ENCODE data around the gene COX19.
A peak's percentile ranks its signal among the peaks of the same experiment; 100 is the strongest.
"Not testable (repeated sequence)": the region's sequence is repeated elsewhere in the genome, so short reads cannot be mapped to it uniquely, and the experiment has no call there.

COX19 gene

GRCh38 chr7:1010226-1010625 lies 34.9 kb upstream of the COX19 start:
- no peak for DNase-seq (ENCODE audit: low read depth)

- DNase-seq (ENCODE audit: low read depth), result no peak
Measured at GRCh38 chr7:1009747-1010146, 34.4 kb upstream of the COX19 start.

GRCh38 chr7:1008733-1009363 lies 33.5 kb upstream of the COX19 start:
- no peak for DNase-seq (ENCODE audit: low read depth)

DNA sequence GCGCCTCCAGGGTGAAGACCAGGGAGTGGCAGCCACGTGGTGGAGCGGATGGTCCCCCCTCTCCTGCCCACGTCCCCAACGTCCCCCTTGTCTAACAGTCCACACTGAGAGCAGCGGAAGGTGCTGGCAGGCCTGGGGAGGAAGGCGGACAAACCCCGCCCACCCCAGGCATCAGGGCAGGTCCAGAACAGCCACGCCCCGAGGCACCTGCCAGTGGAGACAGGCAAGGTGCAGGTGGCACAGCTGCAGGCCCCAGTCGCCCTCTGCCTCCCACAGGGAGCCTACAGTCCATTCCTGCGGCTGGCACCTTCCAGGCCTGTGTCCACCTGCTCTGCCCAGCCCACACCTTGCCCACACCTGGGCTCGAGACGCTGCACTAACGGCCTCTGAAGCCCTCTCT lies 32.6 kb upstream of the COX19 start:
- no peak for DNase-seq (ENCODE audit: low read depth)

GRCh38 chr7:1005303-1005702 lies 30.0 kb upstream of the COX19 start:
- DNase-seq (ENCODE audit: low read depth), result no peak

DNA sequence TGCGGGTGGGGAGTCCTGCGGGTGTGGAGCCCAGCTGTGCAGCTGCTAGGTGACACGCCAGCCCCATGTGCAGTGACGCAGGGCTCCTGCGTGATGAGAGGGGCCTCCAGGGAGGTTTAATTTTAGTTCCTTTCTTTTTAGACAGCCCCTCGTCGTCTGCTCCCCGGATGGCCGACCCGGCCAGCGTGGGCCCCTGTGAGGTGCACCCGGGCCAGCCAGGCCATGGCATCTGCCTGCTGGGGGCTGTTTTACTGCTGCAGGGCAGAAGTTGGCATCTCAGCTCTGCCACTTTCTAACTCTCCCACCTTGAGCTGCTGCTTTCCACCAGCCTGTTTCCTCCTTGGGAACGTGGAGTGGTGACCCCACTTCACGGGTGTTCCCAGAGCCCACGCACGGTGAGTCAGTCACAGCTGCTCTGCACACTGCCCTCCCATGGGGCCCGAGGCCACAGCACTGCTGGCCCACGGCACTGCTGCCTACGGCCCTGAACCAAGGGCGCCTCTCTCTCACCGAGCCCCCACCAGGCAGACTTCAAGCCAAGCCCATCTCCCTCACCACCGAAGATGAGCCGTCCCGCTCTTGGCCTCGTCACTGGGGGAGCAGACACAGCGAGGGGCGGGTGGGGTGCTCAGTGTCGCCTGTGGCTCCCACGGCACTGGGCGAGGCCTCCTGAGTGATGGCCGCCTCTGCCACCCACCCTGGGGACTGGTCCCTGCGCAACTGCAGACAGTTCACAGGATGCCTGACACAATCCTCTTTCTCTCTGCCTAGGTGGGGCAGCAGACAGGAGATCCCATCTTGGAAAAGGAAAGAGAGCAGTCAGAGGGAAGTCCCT lies 28.9 kb upstream of the COX19 start:
- DNase-seq (ENCODE audit: low read depth), result no peak

DNA sequence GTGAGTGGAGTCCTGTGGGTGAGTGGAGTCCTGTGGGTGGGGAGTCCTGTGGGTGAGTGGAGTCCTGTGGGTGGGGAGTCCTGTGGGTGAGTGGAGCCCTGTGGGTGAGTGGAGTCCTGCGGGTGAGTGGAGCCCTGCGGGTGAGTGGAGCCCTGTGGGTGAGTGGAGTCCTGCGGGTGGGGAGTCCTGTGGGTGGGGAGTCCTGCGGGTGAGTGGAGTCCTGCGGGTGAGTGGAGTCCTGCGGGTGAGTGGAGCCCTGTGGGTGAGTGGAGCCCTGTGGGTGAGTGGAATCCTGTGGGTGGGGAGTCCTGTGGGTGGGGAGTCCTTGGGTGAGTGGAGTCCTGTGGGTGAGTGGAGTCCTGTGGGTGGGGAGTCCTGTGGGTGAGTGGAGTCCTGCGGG lies 27.1 kb upstream of the COX19 start:
- not testable (repeated sequence) for DNase-seq (ENCODE audit: low read depth)

DNA sequence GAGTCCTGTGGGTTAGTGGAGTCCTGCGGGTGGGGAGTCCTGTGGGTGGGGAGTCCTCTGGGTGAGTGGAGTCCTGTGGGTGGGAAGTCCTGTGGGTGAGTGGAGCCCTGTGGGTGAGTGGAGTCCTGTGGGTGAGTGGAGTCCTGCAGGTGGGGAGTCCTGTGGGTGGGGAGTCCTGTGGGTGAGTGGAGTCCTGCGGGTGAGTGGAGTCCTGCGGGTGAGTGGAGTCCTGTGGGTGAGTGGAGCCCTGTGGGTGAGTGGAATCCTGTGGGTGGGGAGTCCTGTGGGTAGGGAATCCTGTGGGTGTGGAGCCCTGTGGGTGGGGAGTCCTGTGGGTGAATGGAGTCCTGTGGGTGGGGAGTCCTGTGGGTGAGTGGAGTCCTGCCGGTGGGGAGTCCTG lies 26.7 kb upstream of the COX19 start:
- DNase-seq (ENCODE audit: low read depth), result not testable (repeated sequence)

DNA sequence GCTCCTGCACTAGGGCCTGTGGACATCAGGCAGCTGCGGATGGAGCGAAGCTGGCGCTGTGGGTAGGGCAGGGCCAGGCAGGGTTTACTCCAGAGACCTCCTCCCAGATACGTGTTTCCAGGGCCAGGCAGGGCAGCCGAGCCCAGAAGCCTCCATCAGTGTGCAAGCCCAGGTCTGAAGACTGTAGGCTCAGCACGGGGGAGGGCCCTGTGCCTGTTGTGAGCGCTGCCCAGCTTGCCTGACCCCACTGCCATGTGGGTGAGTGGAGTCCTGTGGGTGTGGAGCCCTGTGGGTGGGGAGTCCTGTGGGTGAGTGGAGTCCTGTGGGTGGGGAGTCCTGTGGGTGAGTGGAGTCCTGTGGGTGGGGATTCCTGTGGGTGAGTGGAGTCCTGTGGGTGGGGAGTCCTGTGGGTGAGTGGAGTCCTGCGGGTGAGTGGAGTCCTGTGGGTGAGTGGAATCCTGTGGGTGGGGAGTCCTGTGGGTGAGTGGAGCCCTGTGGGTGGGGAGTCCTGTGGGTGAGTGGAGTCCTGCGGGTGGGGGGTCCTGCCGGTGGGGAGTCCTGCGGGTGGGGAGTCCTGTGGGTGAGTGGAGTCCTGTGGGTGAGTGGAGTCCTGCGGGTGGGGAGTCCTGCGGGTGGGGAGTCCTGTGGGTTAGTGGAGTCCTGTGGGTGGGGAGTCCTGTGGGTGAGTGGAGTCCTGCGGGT lies 25.9 kb upstream of the COX19 start:
- DNase-seq (ENCODE audit: low read depth), result not testable (repeated sequence)

- DNase-seq (ENCODE audit: low read depth), result no peak
Measured at GRCh38 chr7:999941-1000935, 24.9 kb upstream of the COX19 start.

DNA sequence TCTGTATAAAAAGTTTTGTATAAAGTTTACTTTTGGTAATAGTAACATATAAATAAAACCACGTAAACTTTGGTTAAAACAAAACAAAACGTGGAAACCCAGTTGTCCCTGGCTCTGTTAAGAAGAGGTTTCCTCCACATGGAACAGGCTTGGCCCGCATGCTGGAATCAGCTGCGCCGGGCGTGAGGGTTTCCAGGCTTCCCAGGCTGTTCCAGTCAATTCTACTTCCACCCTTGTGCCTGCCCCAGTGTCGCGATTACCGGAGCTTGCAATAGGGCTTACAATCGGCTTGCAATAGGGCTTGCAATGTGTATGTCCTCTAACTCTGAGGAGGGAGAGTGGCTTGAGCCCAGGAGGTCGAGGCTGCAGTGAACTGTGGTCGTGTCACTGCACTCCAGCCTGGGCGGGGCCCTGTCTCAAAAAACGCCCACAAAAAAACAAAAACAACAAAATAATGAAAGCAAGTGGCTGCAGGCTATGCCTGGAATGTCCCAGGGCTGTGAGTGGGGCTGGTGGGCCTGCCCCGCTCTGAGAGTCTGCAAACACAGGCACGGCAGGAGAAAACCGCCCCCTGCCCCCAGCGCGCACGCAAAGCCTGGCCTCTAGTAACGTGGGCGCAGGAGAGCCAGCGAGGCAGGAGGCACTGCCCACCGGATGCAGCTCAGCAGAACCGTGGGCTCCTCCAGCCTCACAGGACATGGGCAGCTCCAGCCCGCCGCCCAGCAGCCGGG lies 24.0 kb upstream of the COX19 start:
- no peak for DNase-seq (ENCODE audit: low read depth)

- no peak for DNase-seq (ENCODE audit: low read depth)
Measured at GRCh38 chr7:997404-998395, 22.4 kb upstream of the COX19 start.

DNA sequence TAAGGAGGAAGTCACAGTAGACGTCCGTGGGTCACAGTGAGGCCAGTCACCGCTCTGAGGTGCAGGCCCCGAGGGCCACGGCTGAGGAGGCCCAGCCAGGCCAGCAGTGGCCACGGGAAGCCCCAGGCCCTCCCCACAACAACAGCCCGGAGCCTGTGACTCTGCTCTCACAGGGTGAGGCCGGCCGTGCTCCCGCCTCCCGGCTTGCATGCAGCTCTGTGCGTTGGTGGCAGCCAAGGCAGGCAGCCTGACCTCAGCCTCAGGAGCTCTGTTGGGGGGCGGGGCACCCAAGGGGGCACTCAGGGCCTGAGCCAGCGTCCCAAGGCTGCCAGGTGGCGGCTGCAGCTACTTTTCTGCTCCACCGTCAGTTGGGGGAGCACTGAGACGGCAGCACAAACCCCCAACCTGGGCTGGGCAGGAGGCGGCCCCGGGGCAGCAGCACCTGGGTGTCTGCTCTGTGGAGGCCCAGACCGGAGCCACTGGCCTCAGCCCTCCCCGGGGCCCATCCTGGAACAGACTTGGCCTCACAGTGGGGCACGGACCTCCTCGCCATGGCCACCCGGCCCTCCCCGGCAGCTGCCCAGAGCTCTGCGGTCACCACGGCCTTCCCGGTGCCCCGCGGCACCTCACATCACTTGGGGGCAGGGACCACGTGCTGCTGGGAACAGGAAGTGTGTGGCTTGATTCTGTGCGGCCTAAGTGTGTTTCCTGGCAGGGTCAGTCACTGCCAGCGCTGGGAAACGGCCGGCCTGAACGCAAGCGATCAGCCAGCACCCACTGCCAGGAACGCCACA lies 20.9 kb upstream of the COX19 start:
- no peak for DNase-seq (ENCODE audit: low read depth)

DNA sequence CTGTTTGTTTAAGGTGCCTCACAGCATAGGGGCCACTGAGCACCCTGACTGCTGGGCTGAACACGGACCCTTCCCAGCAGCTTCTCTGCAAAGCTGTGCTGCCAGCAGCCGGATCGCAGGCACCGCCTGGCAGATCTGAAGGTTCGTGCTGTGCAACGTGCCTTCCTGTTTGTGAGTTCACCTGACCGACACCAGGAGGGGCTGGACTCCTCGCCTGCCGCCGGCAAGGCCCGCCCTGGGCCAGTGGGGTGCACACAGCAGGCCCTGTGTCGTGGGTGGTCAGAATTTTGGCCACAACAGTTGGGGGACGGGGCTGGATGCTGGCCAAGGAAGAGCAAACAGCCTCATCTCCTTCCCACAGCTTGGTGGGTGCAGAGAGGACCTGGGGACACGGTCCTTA lies 20.2 kb upstream of the COX19 start:
- DNase-seq (ENCODE audit: low read depth), result no peak

DNA sequence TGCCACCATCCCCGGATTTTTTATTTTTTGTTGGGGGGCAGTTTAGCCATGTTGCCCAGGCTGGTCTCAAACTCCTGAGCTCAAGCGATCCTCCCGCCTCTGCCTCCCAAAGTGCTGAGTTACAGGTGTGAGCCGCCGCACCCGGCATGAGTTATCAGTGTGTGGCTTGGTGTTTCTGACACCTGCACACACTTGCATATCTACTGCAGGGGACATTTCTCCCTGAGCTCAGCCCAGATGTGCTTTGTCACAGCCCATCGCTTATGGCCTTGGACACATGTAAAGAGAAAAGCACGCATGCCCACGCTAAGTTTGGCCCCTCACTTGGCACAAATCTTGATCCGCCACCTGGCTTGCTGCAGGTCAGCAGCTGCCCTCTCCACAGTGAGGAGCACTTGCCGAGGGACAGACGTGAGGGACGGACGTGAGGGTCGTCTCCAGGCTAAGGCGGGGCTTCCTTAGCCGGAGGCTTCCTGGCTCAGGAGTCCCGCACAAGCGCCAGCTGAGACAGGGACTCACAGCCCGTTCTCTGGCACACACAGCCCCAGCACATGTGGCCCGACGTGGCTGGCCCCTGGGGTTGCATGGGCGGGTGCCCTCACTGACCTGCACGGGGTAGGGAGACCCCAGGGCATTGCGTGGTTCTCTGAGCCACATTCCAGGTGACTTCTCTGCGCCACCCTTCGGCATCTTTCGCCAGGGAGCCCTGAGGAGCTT lies 19.4 kb upstream of the COX19 start:
- DNase-seq (ENCODE audit: low read depth), result no peak

GRCh38 chr7:992709-993607 lies 17.6 kb upstream of the COX19 start:
- DNase-seq (ENCODE audit: low read depth), result peak; percentile 93
